GM12864 (cell line): Measurements from ENCODE around the gene TMCO1.
"Not testable (repeated sequence)": the region's sequence is repeated elsewhere in the genome, so short reads cannot be mapped to it uniquely, and the experiment has no call there.

ENCODE experiments used
- DNase-seq: peaks from one replicate; pipeline ENCODE4 v3.0.0-alpha.2; 2011; ENCODE audit warnings: low read depth
- H3K4me3 ChIP-seq: 2 replicates; pipeline ENCODE4 v1.5.1; 2011; ENCODE audit warnings: mild to moderate bottlenecking, low read depth, low read length, control low read depth
- CTCF ChIP-seq: IDR thresholded peaks from 2 replicates; pipeline ENCODE4 v1.5.1; 2011; ENCODE audit warnings: low read depth, mild to moderate bottlenecking, moderate library complexity, low read length, control low read depth, inconsistent platforms; ENCODE audit errors: missing control alignments

TMCO1 gene

GRCh38 chr1:165795894-165796293 is 27.2 kb upstream of the TMCO1 start:
- TF ChIP-seq CTCF, result no peak
- DNase-seq, result no peak
- H3K4me3 ChIP-seq, result no peak overlapping the region

- H3K4me3 ChIP-seq, result no peak overlapping the region
- TF ChIP-seq CTCF, result no peak
- DNase-seq, result no peak
Measured at GRCh38 chr1:165793951-165794350, 25.3 kb upstream of the TMCO1 start.

GRCh38 chr1:165787741-165788140 is 19.1 kb upstream of the TMCO1 start:
- DNase-seq, result no peak
- H3K4me3 ChIP-seq, result no peak overlapping the region
- no peak for TF ChIP-seq CTCF

- H3K4me3 ChIP-seq, DNase-seq: not testable (repeated sequence)
Measured at GRCh38 chr1:165783519-165783918, 14.9 kb upstream of the TMCO1 start.

GRCh38 chr1:165778197-165778596 is 9.5 kb upstream of the TMCO1 start:
- not testable (repeated sequence) for DNase-seq, H3K4me3 ChIP-seq

GRCh38 chr1:165773324-165773965 is 4.8 kb upstream of the TMCO1 start:
- H3K4me3 ChIP-seq, result no peak overlapping the region
- DNase-seq, result no peak
- no peak for TF ChIP-seq CTCF

- DNase-seq, result no peak
- no peak overlapping the region for H3K4me3 ChIP-seq
- no peak for TF ChIP-seq CTCF
Measured at GRCh38 chr1:165772739-165773138, 4.1 kb upstream of the TMCO1 start.

GRCh38 chr1:165764277-165764676 is 4.4 kb downstream of the TMCO1 start:
- no peak for DNase-seq
- TF ChIP-seq CTCF, result no peak
- H3K4me3 ChIP-seq, result no peak overlapping the region
